GM23338 (cell line): ENCODE measurements around the gene RABGAP1L.

Experiments used
- CREB1 ChIP-seq: fragments of 250-450 bp; sonication (Bioruptor Pico); IDR thresholded peaks from 2 replicates; pipeline ENCODE4 v1.5.0; 2020; ENCODE audit warnings: low read depth, mild to moderate bottlenecking, moderate library complexity
- CTCF ChIP-seq, 2 experiments: fragments of 200-600 bp in 1 of 2; sonication (generic) in 1 of 2; conservative IDR thresholded peaks; 2 replicates each; pipeline versions ENCODE4 v1.5.1 to v1.6.1; 2016 to 2017; ENCODE audit warnings: antibody characterized with exemption in 2 of 2, low read depth in 2 of 2, mild to moderate bottlenecking in 2 of 2, moderate library complexity in 1 of 2
- ETS1 ChIP-seq: IDR thresholded peaks from 2 replicates; pipeline ENCODE4 v1.6.1; 2016; ENCODE audit warnings: antibody characterized with exemption
- EZH2 ChIP-seq: fragments of 200-600 bp; sonication (generic); IDR thresholded peaks from one replicate; pipeline ENCODE4 v1.8.0; 2017; ENCODE audit warnings: antibody characterized with exemption, mild to moderate bottlenecking, low read depth; ENCODE audit not compliant: unreplicated experiment
- EZH2phosphoT487 ChIP-seq: fragments of 200-600 bp; sonication (generic); IDR thresholded peaks from one replicate; pipeline ENCODE4 v1.8.1; 2018; ENCODE audit warnings: antibody characterized with exemption; ENCODE audit not compliant: unreplicated experiment
- JUNB ChIP-seq: IDR thresholded peaks from one replicate; pipeline ENCODE4 v1.6.1; 2016; ENCODE audit warnings: antibody characterized with exemption; ENCODE audit not compliant: unreplicated experiment
- NANOG ChIP-seq: IDR thresholded peaks from 2 replicates; pipeline ENCODE4 v1.6.1; 2016; ENCODE audit warnings: antibody characterized with exemption, borderline replicate concordance
- POLR2AphosphoS5 ChIP-seq: IDR thresholded peaks from 2 replicates; pipeline ENCODE4 v1.6.1; 2016; ENCODE audit warnings: antibody characterized with exemption, low read depth
- STAT1 ChIP-seq: IDR thresholded peaks from one replicate; pipeline ENCODE4 v1.6.1; 2016; ENCODE audit warnings: antibody characterized with exemption; ENCODE audit not compliant: unreplicated experiment
- ZNF114 ChIP-seq: fragments of 250-450 bp; sonication (Bioruptor Pico); IDR thresholded peaks from 2 replicates; pipeline ENCODE4 v1.5.0; 2020; ENCODE audit warnings: mild to moderate bottlenecking, moderate library complexity
- ZNF462 ChIP-seq: fragments of 250-450 bp; sonication (Bioruptor Pico); IDR thresholded peaks from 2 replicates; pipeline ENCODE4 v1.5.0; 2020; ENCODE audit warnings: mild to moderate bottlenecking, moderate library complexity
- TF ChIP-seq, protein P1 (sequence below): IDR thresholded peaks from one replicate; pipeline ENCODE4 v1.6.1; 2018; ENCODE audit warnings: antibody characterized with exemption; ENCODE audit not compliant: unreplicated experiment

GRCh38 chr1:174273776-174274175 is 114.5 kb downstream of the RABGAP1L start:
- TF ChIP-seq JUNB (no peak), STAT1 (no peak), EZH2 (no peak), CTCF (conservative IDR thresholded peaks at IDR 0.05; ENCODE audit: low read depth in 2 of 2) (no peak), CREB1 (no peak), POLR2AphosphoS5 (no peak), EZH2phosphoT487 (no peak), ZNF114 (no peak), ETS1 (no peak), ZNF462 (CRISPR knock-in tag) (no peak), NANOG (no peak)
- TF ChIP-seq, protein P1, sequence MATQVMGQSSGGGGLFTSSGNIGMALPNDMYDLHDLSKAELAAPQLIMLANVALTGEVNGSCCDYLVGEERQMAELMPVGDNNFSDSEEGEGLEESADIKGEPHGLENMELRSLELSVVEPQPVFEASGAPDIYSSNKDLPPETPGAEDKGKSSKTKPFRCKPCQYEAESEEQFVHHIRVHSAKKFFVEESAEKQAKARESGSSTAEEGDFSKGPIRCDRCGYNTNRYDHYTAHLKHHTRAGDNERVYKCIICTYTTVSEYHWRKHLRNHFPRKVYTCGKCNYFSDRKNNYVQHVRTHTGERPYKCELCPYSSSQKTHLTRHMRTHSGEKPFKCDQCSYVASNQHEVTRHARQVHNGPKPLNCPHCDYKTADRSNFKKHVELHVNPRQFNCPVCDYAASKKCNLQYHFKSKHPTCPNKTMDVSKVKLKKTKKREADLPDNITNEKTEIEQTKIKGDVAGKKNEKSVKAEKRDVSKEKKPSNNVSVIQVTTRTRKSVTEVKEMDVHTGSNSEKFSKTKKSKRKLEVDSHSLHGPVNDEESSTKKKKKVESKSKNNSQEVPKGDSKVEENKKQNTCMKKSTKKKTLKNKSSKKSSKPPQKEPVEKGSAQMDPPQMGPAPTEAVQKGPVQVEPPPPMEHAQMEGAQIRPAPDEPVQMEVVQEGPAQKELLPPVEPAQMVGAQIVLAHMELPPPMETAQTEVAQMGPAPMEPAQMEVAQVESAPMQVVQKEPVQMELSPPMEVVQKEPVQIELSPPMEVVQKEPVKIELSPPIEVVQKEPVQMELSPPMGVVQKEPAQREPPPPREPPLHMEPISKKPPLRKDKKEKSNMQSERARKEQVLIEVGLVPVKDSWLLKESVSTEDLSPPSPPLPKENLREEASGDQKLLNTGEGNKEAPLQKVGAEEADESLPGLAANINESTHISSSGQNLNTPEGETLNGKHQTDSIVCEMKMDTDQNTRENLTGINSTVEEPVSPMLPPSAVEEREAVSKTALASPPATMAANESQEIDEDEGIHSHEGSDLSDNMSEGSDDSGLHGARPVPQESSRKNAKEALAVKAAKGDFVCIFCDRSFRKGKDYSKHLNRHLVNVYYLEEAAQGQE: no peak
